Neural cell (in vitro differentiated cells): ENCODE data around the gene ZNF331.

ENCODE experiments used
- EZH2 ChIP-seq: fragments of 200-600, 300-800 bp; shearing (Covaris generic), sonication (generic); IDR thresholded peaks from 2 replicates; pipeline ENCODE4 v1.6.1; 2014; ENCODE audit warnings: antibody characterized with exemption, low read length, borderline replicate concordance, mild to moderate bottlenecking; ENCODE audit not compliant: insufficient read depth, poor library complexity, severe bottlenecking
- POLR2AphosphoS5 ChIP-seq: IDR thresholded peaks from 2 replicates; pipeline ENCODE4 v1.6.1; 2012
- TF ChIP-seq, protein P1 (sequence below): fragments of 450-650 bp; IDR thresholded peaks from 2 replicates; pipeline ENCODE4 v1.5.1; 2014; ENCODE audit warnings: antibody characterized with exemption, mild to moderate bottlenecking, moderate library complexity; ENCODE audit not compliant: poor library complexity, severe bottlenecking

DNA sequence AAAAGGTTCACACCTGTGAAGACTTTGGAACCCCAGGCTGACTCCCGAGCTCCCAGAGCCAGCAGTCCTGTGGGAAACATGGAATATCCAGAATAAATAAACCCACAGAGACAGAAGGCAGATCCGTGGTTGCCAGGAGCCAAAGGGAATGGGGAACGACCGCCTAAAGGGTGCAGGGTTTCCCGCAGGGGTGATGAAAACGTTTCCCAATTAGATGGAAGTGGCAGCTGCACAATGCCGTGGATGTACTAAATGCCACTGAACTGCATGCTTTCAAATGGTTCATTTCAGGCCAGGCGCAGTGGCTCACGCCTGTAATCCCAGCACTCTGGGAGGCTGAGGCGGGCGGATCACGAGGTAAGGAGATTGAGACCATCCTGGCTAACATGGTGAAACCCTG is 70.4 kb downstream of the ZNF331 start:
- TF ChIP-seq, protein P1, sequence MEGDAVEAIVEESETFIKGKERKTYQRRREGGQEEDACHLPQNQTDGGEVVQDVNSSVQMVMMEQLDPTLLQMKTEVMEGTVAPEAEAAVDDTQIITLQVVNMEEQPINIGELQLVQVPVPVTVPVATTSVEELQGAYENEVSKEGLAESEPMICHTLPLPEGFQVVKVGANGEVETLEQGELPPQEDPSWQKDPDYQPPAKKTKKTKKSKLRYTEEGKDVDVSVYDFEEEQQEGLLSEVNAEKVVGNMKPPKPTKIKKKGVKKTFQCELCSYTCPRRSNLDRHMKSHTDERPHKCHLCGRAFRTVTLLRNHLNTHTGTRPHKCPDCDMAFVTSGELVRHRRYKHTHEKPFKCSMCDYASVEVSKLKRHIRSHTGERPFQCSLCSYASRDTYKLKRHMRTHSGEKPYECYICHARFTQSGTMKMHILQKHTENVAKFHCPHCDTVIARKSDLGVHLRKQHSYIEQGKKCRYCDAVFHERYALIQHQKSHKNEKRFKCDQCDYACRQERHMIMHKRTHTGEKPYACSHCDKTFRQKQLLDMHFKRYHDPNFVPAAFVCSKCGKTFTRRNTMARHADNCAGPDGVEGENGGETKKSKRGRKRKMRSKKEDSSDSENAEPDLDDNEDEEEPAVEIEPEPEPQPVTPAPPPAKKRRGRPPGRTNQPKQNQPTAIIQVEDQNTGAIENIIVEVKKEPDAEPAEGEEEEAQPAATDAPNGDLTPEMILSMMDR, result no peak
- TF ChIP-seq EZH2, result no peak
- no peak for TF ChIP-seq POLR2AphosphoS5
